SK-N-SH treated with all-trans-retinoic acid at 6 μM for 48 hours (cell line): ENCODE measurements around the gene MINK1.

ENCODE experiments used
- ARNTL ChIP-seq: fragments of 450-650 bp; formaldehyde crosslinking; IDR thresholded peaks from 2 replicates; pipeline ENCODE4 v1.5.0; 2020; ENCODE audit warnings: low read depth, mild to moderate bottlenecking, moderate library complexity, borderline replicate concordance
- BACH2 ChIP-seq: fragments of 250-450 bp; sonication (Bioruptor Pico); IDR thresholded peaks from 2 replicates; pipeline ENCODE4 v1.9.0; 2021; ENCODE audit warnings: mild to moderate bottlenecking, borderline replicate concordance
- GLIS3 ChIP-seq: fragments of 250-450 bp; sonication (Bioruptor Pico); IDR thresholded peaks from 2 replicates; pipeline ENCODE4 v1.5.0; 2020; ENCODE audit warnings: mild to moderate bottlenecking, moderate library complexity
- OSR1 ChIP-seq: fragments of 250-450 bp; sonication (Bioruptor Pico); IDR thresholded peaks from 2 replicates; pipeline ENCODE4 v1.8.0; 2022; ENCODE audit warnings: moderate library complexity, mild to moderate bottlenecking, inconsistent platforms
- PPARA ChIP-seq: fragments of 250-450 bp; sonication (Bioruptor Pico); IDR thresholded peaks from 2 replicates; pipeline ENCODE4 v1.5.0; 2020; ENCODE audit warnings: mild to moderate bottlenecking, borderline replicate concordance
- SNAI2 ChIP-seq: fragments of 250-450 bp; sonication (Bioruptor Pico); IDR thresholded peaks from 2 replicates; pipeline ENCODE4 v1.5.0; 2020; ENCODE audit warnings: mild to moderate bottlenecking, moderate library complexity
- ZFP3 ChIP-seq: fragments of 250-450 bp; sonication (Bioruptor Pico); IDR thresholded peaks from 2 replicates; pipeline ENCODE4 v1.5.0; 2020; ENCODE audit warnings: mild to moderate bottlenecking, moderate library complexity
- ZFP30 ChIP-seq: fragments of 450-650 bp; formaldehyde crosslinking; IDR thresholded peaks from 2 replicates; pipeline ENCODE4 v1.5.0; 2022; ENCODE audit warnings: mild to moderate bottlenecking, moderate library complexity

DNA sequence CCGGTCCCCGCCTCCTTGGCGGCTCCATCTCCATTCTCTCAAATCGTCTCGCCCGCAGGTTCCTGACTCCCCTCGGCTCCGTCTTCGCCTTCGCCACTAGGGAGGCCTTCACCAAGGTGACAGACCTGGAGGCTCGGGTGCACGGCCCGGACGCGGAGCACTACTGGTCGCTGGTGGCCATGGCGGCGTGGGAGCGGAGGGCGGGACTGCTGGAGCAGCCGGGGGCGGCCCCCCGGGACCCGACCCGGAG lies 43.5 kb upstream of the MINK1 start:
- TF ChIP-seq SNAI2: no peak
- no peak for TF ChIP-seq PPARA
- TF ChIP-seq OSR1 (CRISPR knock-in tag): no peak
- no peak for TF ChIP-seq BACH2 (CRISPR knock-in tag)
- no peak for TF ChIP-seq ZFP30 (CRISPR knock-in tag)
- TF ChIP-seq ZFP3 (CRISPR knock-in tag): no peak
- TF ChIP-seq ARNTL: no peak
- no peak for TF ChIP-seq GLIS3 (CRISPR knock-in tag)
